Measurements from ENCODE around the gene WASHC1. TPM values are rescaled to one million over a fixed set of nuclear protein-coding genes. Genes with fewer than 3 reads are reported as not detected.

Gene WASHC1, protein sequence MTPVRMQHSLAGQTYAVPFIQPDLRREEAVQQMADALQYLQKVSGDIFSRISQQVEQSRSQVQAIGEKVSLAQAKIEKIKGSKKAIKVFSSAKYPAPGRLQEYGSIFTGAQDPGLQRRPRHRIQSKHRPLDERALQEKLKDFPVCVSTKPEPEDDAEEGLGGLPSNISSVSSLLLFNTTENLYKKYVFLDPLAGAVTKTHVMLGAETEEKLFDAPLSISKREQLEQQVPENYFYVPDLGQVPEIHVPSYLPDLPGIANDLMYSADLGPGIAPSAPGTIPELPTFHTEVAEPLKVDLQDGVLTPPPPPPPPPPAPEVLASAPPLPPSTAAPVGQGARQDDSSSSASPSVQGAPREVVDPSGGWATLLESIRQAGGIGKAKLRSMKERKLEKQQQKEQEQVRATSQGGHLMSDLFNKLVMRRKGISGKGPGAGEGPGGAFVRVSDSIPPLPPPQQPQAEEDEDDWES
- 5.4 and 10.3 TPM in 2 replicates for total RNA-seq

DNA sequence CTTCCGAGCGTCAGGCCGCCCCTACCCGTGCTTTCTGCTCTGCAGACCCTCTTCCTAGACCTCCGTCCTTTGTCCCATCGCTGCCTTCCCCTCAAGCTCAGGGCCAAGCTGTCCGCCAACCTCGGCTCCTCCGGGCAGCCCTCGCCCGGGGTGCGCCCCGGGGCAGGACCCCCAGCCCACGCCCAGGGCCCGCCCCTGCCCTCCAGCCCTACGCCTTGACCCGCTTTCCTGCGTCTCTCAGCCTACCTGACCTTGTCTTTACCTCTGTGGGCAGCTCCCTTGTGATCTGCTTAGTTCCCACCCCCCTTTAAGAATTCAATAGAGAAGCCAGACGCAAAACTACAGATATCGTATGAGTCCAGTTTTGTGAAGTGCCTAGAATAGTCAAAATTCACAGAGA is at the start of gene WASHC1:
TSS of gene WASHC1 (minus strand) at position 101 of the 400 bp plus-strand sequence. CDS start 4,457 bp downstream, outside the sequence.

Other genes with a start within 250 kb of the WASHC1 start
- 0.17 TPM in 1 of 2 replicates, not detected in the other for gene FOXD4, start 89.0 kb upstream of the WASHC1 start, total RNA-seq
- 12.1 and 50.9 TPM in 2 replicates for gene ZNG1A, start 149.6 kb upstream of the WASHC1 start, total RNA-seq
- gene DOCK8, start 185.4 kb upstream of the WASHC1 start, total RNA-seq = 0.44 and 0.66 TPM in 2 replicates

Data from smooth muscle cell of trachea (primary cell).